OCI-LY1 (cell line): ENCODE results near the gene BSCL2.
"Not testable (repeated sequence)": the region's sequence is repeated elsewhere in the genome, so short reads cannot be mapped to it uniquely, and the experiment has no call there.

Experiments
- H2AFZ ChIP-seq: fragments of 200-600 bp; sonication (generic), shearing (Covaris generic); 2 replicates; pipeline ENCODE4 v1.6.0; 2014; ENCODE audit warnings: antibody characterized with exemption, mild to moderate bottlenecking, low read length
- H3F3A ChIP-seq: fragments of 200-600 bp; sonication (generic), shearing (Covaris generic); 2 replicates; pipeline ENCODE4 v1.6.0; 2014; ENCODE audit warnings: mild to moderate bottlenecking, antibody characterized with exemption, low read length, moderate library complexity; ENCODE audit not compliant: insufficient read depth
- H3K27ac ChIP-seq: fragments of 200-600 bp; sonication (generic); 2 replicates; pipeline ENCODE4 v1.5.1; 2014; ENCODE audit warnings: low read length, mixed run types, mild to moderate bottlenecking, low read depth; ENCODE audit not compliant: poor library complexity, severe bottlenecking
- H3K27me3 ChIP-seq: fragments of 200-600 bp; sonication (generic); 2 replicates; pipeline ENCODE4 v1.6.0; 2014; ENCODE audit warnings: antibody characterized with exemption, mild to moderate bottlenecking, low read length, moderate library complexity; ENCODE audit not compliant: insufficient read depth
- H3K36me3 ChIP-seq: fragments of 200-600 bp; sonication (generic); 2 replicates; pipeline ENCODE4 v1.6.1; 2014; ENCODE audit warnings: mild to moderate bottlenecking, antibody characterized with exemption, low read length, moderate library complexity, mixed read lengths; ENCODE audit not compliant: insufficient read depth
- H3K4me1 ChIP-seq: fragments of 200-600 bp; sonication (generic); 2 replicates; pipeline ENCODE4 v1.5.1; 2014; ENCODE audit warnings: mild to moderate bottlenecking, low read length, moderate library complexity; ENCODE audit not compliant: insufficient read depth, severe bottlenecking
- H3K4me2 ChIP-seq: fragments of 200-600 bp; sonication (generic), shearing (Covaris generic); 2 replicates; pipeline ENCODE4 v1.6.1; 2014; ENCODE audit warnings: low read length
- H3K4me3 ChIP-seq: fragments of 200-600 bp; sonication (generic); 2 replicates; pipeline ENCODE4 v1.5.1; 2014; ENCODE audit warnings: low read length, low read depth, mild to moderate bottlenecking, mixed read lengths; ENCODE audit not compliant: poor library complexity, severe bottlenecking
- H3K79me2 ChIP-seq: fragments of 200-600 bp; shearing (Covaris generic); 2 replicates; pipeline ENCODE4 v1.6.1; 2016; ENCODE audit warnings: mixed run types, low read length, mixed read lengths; ENCODE audit not compliant: insufficient read depth
- H3K9ac ChIP-seq: fragments of 200-600 bp; sonication (generic), shearing (Covaris generic); 2 replicates; pipeline ENCODE4 v1.6.1; 2014; ENCODE audit warnings: mild to moderate bottlenecking, low read length, mixed read lengths
- H3K9me2 ChIP-seq: fragments of 200-600 bp; sonication (generic), shearing (Covaris generic); 2 replicates; pipeline ENCODE4 v1.6.1; 2014; ENCODE audit warnings: low read depth, mild to moderate bottlenecking, low read length, mixed read lengths
- H3K9me3 ChIP-seq: fragments of 200-600 bp; shearing (Covaris generic); 2 replicates; pipeline ENCODE4 v1.6.1; 2014; ENCODE audit warnings: low read length, mixed read lengths
- H4K20me1 ChIP-seq: fragments of 200-600 bp; sonication (generic), shearing (Covaris generic); 2 replicates; pipeline ENCODE4 v1.6.0; 2016; ENCODE audit warnings: mild to moderate bottlenecking, low read length; ENCODE audit not compliant: insufficient read depth
- CTCF ChIP-seq: fragments of 200-600 bp; sonication (generic), shearing (Covaris generic); IDR thresholded peaks from 2 replicates; pipeline ENCODE4 v1.5.1; 2017; ENCODE audit warnings: mild to moderate bottlenecking, antibody characterized with exemption, low read length, moderate library complexity, mixed read lengths
- EZH2 ChIP-seq: fragments of 200-600 bp; sonication (generic), shearing (Covaris generic); IDR thresholded peaks from 2 replicates; pipeline ENCODE4 v1.8.0; 2017; ENCODE audit warnings: borderline replicate concordance, mixed run types, mild to moderate bottlenecking, antibody characterized with exemption, low read length, moderate library complexity, mixed read lengths

BSCL2 gene

GRCh38 chr11:62656796-62657429 lies 50.3 kb downstream of the BSCL2 start:
- no peak overlapping the region for H3K9ac ChIP-seq
- peaks cover 13% of the 10 kb centered on the region for H3K4me1 ChIP-seq
- no peak for TF ChIP-seq CTCF
- no peak for TF ChIP-seq EZH2
- no peak overlapping the region for H3K4me2 ChIP-seq
- peaks cover 13% of the 10 kb centered on the region; the same call in 1 of the 2 replicates for H3K36me3 ChIP-seq
- H2AFZ ChIP-seq = no peak overlapping the region
- H3K79me2 ChIP-seq = peaks cover 11% of the 10 kb centered on the region
- H3F3A ChIP-seq = no peaks in the 10 kb centered on the region
- no peaks in the 10 kb centered on the region for H4K20me1 ChIP-seq
- no peaks in the 10 kb centered on the region for H3K9me2 ChIP-seq
- no peaks in the 10 kb centered on the region for H3K9me3 ChIP-seq
- no peak overlapping the region for H3K4me3 ChIP-seq
- no peaks in the 10 kb centered on the region for H3K27me3 ChIP-seq
- H3K27ac ChIP-seq = peak overlapping the region; percentile 40

GRCh38 chr11:62654297-62654696 lies 52.9 kb downstream of the BSCL2 start:
- peaks cover 18% of the 10 kb centered on the region for H3K79me2 ChIP-seq
- H3K4me1 ChIP-seq = peaks cover 21% of the 10 kb centered on the region
- no peaks in the 10 kb centered on the region for H4K20me1 ChIP-seq
- H3K36me3 ChIP-seq = peaks cover 11% of the 10 kb centered on the region; the same call in 1 of the 2 replicates
- no peak overlapping the region for H2AFZ ChIP-seq
- TF ChIP-seq CTCF = no peak
- TF ChIP-seq EZH2 = no peak
- no peaks in the 10 kb centered on the region for H3K9me2 ChIP-seq
- H3K9ac ChIP-seq = no peak overlapping the region; the same call in 1 of the 2 replicates
- no peaks in the 10 kb centered on the region for H3F3A ChIP-seq
- peak overlapping the region; percentile 93 for H3K4me3 ChIP-seq
- H3K27ac ChIP-seq = peak overlapping the region; percentile 3
- H3K27me3 ChIP-seq = no peaks in the 10 kb centered on the region
- H3K9me3 ChIP-seq = no peaks in the 10 kb centered on the region
- peak overlapping the region; percentile 94; the same call in 1 of the 2 replicates for H3K4me2 ChIP-seq

GRCh38 chr11:62652161-62653006 lies 54.8 kb downstream of the BSCL2 start:
- TF ChIP-seq CTCF = no peak
- no peaks in the 10 kb centered on the region for H4K20me1 ChIP-seq
- peaks cover 25% of the 10 kb centered on the region for H3K4me1 ChIP-seq
- no peaks in the 10 kb centered on the region for H3F3A ChIP-seq
- peak overlapping the region; percentile 95 for H3K9ac ChIP-seq
- H3K4me3 ChIP-seq = peak overlapping the region; percentile 93
- peaks cover 18% of the 10 kb centered on the region for H3K79me2 ChIP-seq
- H3K9me3 ChIP-seq = no peaks in the 10 kb centered on the region
- peak overlapping the region; percentile 94 for H3K4me2 ChIP-seq
- peaks cover 30% of the 10 kb centered on the region for H3K36me3 ChIP-seq
- no peaks in the 10 kb centered on the region for H3K9me2 ChIP-seq
- H2AFZ ChIP-seq = no peak overlapping the region
- H3K27ac ChIP-seq = peak overlapping the region; percentile 34
- no peaks in the 10 kb centered on the region for H3K27me3 ChIP-seq

GRCh38 chr11:62650283-62650682 lies 56.9 kb downstream of the BSCL2 start:
- Histone ChIP-seq H3K36me3 (peaks cover 34% of the 10 kb centered on the region), H3K4me1 (peaks cover 37% of the 10 kb centered on the region), H3K79me2 (peaks cover 25% of the 10 kb centered on the region)
- not testable (repeated sequence) for H3F3A ChIP-seq, H4K20me1 ChIP-seq, H3K4me2 ChIP-seq, H3K9ac ChIP-seq, H3K27ac ChIP-seq, H3K27me3 ChIP-seq, H3K9me3 ChIP-seq, H3K4me3 ChIP-seq, H3K9me2 ChIP-seq, H2AFZ ChIP-seq
